Measurements from ENCODE around the gene LRRC15.

The LRRC15 gene

GRCh38 chr3:194313560-194314387, 55.8 kb downstream of the LRRC15 start:
- H3K4me3 ChIP-seq (ENCODE audit: low read length) = no peak overlapping the region
- no peak overlapping the region for H3K9ac ChIP-seq (ENCODE audit: low read depth, low read length)
- H3K27ac ChIP-seq (ENCODE audit: low read length) = no peak overlapping the region
- peaks cover 71% of the 10 kb centered on the region for H3K27me3 ChIP-seq (ENCODE audit: insufficient read depth, low read length)
- no peaks in the 10 kb centered on the region; the same call in 1 of the 2 replicates for H3K36me3 ChIP-seq (ENCODE audit: insufficient read depth, low read depth, low read length)
- H3K4me1 ChIP-seq (ENCODE audit: insufficient read depth, low read length) = peaks cover 15% of the 10 kb centered on the region
- H3K9me3 ChIP-seq (ENCODE audit: insufficient read depth, low read depth, low read length) = peaks cover 9% of the 10 kb centered on the region; the same call in 1 of the 2 replicates

DNA sequence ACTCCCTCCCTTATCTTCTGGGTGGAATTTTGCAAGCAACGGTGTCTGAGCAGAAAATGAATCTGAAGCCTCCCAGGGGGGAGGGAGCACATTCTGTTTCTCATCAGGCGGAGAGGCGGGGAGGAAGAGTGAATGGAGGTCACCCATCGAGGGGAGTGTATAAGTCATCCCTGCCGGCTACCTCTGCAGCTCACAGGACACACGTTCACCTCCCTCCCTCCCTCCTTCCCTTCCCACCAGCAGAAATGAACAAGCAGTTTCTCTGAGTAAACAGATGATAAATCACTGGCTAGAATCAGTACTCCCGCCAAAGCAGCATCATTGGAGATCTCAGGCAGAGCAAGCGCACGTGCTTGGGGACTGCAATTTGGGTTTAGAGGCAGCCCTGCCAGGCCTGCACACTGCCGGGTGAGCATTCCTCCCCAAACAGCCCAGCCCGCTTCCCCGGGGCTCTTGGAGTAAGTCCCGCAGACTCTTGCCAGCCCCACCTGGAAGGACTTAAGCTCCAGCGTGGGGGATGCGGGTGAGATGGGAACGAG, 56.7 kb downstream of the LRRC15 start:
- Histone ChIP-seq H3K9ac (ENCODE audit: low read depth, low read length) (no peak overlapping the region; the same call in 1 of the 2 replicates), H3K27ac (ENCODE audit: low read length) (no peak overlapping the region), H3K4me3 (ENCODE audit: low read length) (no peak overlapping the region), H3K9me3 (ENCODE audit: insufficient read depth, low read depth, low read length) (no peaks in the 10 kb centered on the region; the same call in 1 of the 2 replicates), H3K36me3 (ENCODE audit: insufficient read depth, low read depth, low read length) (no peaks in the 10 kb centered on the region), H3K27me3 (ENCODE audit: insufficient read depth, low read length) (peaks cover 71% of the 10 kb centered on the region), H3K4me1 (ENCODE audit: insufficient read depth, low read length) (peaks cover 15% of the 10 kb centered on the region)

GRCh38 chr3:194312186-194312742, 57.3 kb downstream of the LRRC15 start:
- H3K36me3 ChIP-seq (ENCODE audit: insufficient read depth, low read depth, low read length) = no peaks in the 10 kb centered on the region
- peaks cover 72% of the 10 kb centered on the region for H3K27me3 ChIP-seq (ENCODE audit: insufficient read depth, low read length)
- no peaks in the 10 kb centered on the region for H3K9me3 ChIP-seq (ENCODE audit: insufficient read depth, low read depth, low read length)
- H3K4me1 ChIP-seq (ENCODE audit: insufficient read depth, low read length) = peaks cover 15% of the 10 kb centered on the region
- H3K27ac ChIP-seq (ENCODE audit: low read length) = no peak overlapping the region
- H3K9ac ChIP-seq (ENCODE audit: low read depth, low read length) = no peak overlapping the region; the same call in 1 of the 2 replicates
- H3K4me3 ChIP-seq (ENCODE audit: low read length) = no peak overlapping the region

GRCh38 chr3:194311000-194311399, 58.5 kb downstream of the LRRC15 start:
- peaks cover 66% of the 10 kb centered on the region for H3K27me3 ChIP-seq (ENCODE audit: insufficient read depth, low read length)
- H3K4me3 ChIP-seq (ENCODE audit: low read length) = no peak overlapping the region
- H3K4me1 ChIP-seq (ENCODE audit: insufficient read depth, low read length) = peaks cover 27% of the 10 kb centered on the region

DNA sequence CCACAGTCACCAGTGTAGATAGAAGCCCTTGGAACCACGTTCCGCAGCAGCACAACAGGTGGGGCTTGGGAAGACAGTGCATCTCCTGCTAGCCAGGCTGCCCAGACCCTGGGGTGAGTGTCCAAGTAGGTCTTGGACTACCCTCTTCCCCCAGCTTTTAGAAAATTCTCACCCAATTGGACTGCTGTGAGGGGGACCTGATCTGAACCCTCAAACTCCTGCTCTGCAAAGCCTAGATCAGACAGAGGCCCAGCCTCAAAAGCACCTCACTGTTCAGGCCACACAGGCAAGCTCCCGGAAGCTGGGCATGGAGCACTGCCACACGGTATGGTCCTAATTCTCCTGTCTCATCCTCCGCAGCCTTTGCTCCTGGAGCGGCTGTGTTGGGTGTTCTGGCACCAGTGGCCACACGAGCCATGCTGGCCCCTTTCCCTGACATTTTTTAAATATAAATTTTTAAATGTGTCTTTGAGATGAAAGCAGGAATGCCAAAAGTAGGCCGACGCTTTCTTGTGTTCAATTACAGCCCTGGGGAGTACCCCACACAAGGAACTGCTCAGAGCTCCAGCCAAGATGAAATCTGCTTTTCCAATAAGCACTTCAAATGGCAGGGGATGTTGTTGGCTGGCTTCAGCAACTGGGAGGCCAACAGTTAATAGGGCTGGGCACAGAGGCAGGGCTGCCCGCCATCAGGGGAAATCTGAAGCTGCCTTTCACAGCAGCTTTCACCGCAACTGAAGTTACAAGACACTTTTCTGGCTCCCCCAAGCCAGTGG, 59.3 kb downstream of the LRRC15 start:
- H3K36me3 ChIP-seq (ENCODE audit: insufficient read depth, low read depth, low read length) = no peaks in the 10 kb centered on the region
- peaks cover 34% of the 10 kb centered on the region for H3K4me1 ChIP-seq (ENCODE audit: insufficient read depth, low read length)
- H3K9me3 ChIP-seq (ENCODE audit: insufficient read depth, low read depth, low read length) = no peaks in the 10 kb centered on the region
- no peak overlapping the region for H3K4me3 ChIP-seq (ENCODE audit: low read length)
- no peak overlapping the region for H3K27ac ChIP-seq (ENCODE audit: low read length)
- H3K27me3 ChIP-seq (ENCODE audit: insufficient read depth, low read length) = peaks cover 62% of the 10 kb centered on the region
- no peak overlapping the region for H3K9ac ChIP-seq (ENCODE audit: low read depth, low read length)

More at GRCh38 chr3:194311000-194311399, 58.5 kb downstream of the LRRC15 start:
- Histone ChIP-seq H3K9ac (ENCODE audit: low read depth, low read length) (no peak overlapping the region), H3K27ac (ENCODE audit: low read length) (no peak overlapping the region), H3K36me3 (ENCODE audit: insufficient read depth, low read depth, low read length) (no peaks in the 10 kb centered on the region), H3K9me3 (ENCODE audit: insufficient read depth, low read depth, low read length) (no peaks in the 10 kb centered on the region)

GRCh38 chr3:194308601-194309449, 60.7 kb downstream of the LRRC15 start:
- Histone ChIP-seq H3K27ac (ENCODE audit: low read length) (no peak overlapping the region), H3K27me3 (ENCODE audit: insufficient read depth, low read length) (peaks cover 52% of the 10 kb centered on the region), H3K9me3 (ENCODE audit: insufficient read depth, low read depth, low read length) (no peaks in the 10 kb centered on the region), H3K4me3 (ENCODE audit: low read length) (no peak overlapping the region), H3K36me3 (ENCODE audit: insufficient read depth, low read depth, low read length) (no peaks in the 10 kb centered on the region), H3K4me1 (ENCODE audit: insufficient read depth, low read length) (peaks cover 28% of the 10 kb centered on the region; the same call in 1 of the 2 replicates), H3K9ac (ENCODE audit: low read depth, low read length) (no peak overlapping the region)

DNA sequence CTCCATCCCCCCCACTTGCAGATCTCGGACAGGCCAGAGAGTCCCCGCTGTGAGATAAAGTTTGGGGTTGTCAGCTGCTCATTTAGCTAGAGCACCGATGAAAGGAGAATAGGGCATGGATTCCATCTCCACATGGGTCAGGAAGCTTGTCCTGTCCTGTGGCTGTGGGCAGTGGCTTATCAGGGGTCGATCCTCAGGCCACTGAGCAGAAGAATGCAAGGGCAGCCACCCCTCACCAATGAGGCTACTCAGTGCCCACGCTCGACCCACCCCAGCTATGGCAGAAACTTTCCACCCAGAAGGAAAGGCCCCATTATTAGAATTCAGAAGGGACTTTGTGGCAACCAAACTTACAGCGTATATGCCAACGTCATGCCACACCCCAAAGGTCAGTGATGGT, 61.7 kb downstream of the LRRC15 start:
- Histone ChIP-seq H3K4me3 (ENCODE audit: low read length) (no peak overlapping the region), H3K4me1 (ENCODE audit: insufficient read depth, low read length) (peaks cover 27% of the 10 kb centered on the region; the same call in 1 of the 2 replicates), H3K9me3 (ENCODE audit: insufficient read depth, low read depth, low read length) (no peaks in the 10 kb centered on the region), H3K36me3 (ENCODE audit: insufficient read depth, low read depth, low read length) (no peaks in the 10 kb centered on the region), H3K27me3 (ENCODE audit: insufficient read depth, low read length) (peaks cover 51% of the 10 kb centered on the region), H3K27ac (ENCODE audit: low read length) (no peak overlapping the region), H3K9ac (ENCODE audit: low read depth, low read length) (no peak overlapping the region)

- Histone ChIP-seq H3K27me3 (ENCODE audit: insufficient read depth, low read length) (peaks cover 44% of the 10 kb centered on the region), H3K36me3 (ENCODE audit: insufficient read depth, low read depth, low read length) (no peaks in the 10 kb centered on the region), H3K9ac (ENCODE audit: low read depth, low read length) (no peak overlapping the region), H3K4me3 (ENCODE audit: low read length) (no peak overlapping the region), H3K27ac (ENCODE audit: low read length) (no peak overlapping the region), H3K4me1 (ENCODE audit: insufficient read depth, low read length) (peaks cover 20% of the 10 kb centered on the region; the same call in 1 of the 2 replicates), H3K9me3 (ENCODE audit: insufficient read depth, low read depth, low read length) (no peaks in the 10 kb centered on the region)
These were observed 62.5 kb downstream of the LRRC15 start for GRCh38 chr3:194306771-194307640.

- H3K36me3 ChIP-seq (ENCODE audit: insufficient read depth, low read depth, low read length) = no peaks in the 10 kb centered on the region
- H3K9ac ChIP-seq (ENCODE audit: low read depth, low read length) = no peak overlapping the region
- H3K9me3 ChIP-seq (ENCODE audit: insufficient read depth, low read depth, low read length) = no peaks in the 10 kb centered on the region
- no peak overlapping the region for H3K4me3 ChIP-seq (ENCODE audit: low read length)
- H3K4me1 ChIP-seq (ENCODE audit: insufficient read depth, low read length) = peaks cover 20% of the 10 kb centered on the region; the same call in 1 of the 2 replicates
- peaks cover 37% of the 10 kb centered on the region for H3K27me3 ChIP-seq (ENCODE audit: insufficient read depth, low read length)
- no peak overlapping the region for H3K27ac ChIP-seq (ENCODE audit: low read length)
These were observed 63.3 kb downstream of the LRRC15 start for GRCh38 chr3:194306109-194306686.
